DOHH2 (cell line): Measurements from ENCODE around the gene NDUFV2.

Experiments
- CTCF ChIP-seq: fragments of 200-600 bp; sonication (generic); IDR thresholded peaks from one replicate; pipeline ENCODE4 v1.5.1; 2014; ENCODE audit warnings: antibody characterized with exemption, mild to moderate bottlenecking, low read depth, low read length; ENCODE audit not compliant: poor library complexity, severe bottlenecking
- EZH2phosphoT487 ChIP-seq: fragments of 200-600 bp; sonication (generic); IDR thresholded peaks from 2 replicates; pipeline ENCODE4 v1.6.1; 2017; ENCODE audit warnings: borderline replicate concordance, mild to moderate bottlenecking, antibody characterized with exemption, low read length, moderate library complexity, mixed read lengths

- no peak for TF ChIP-seq CTCF
- no peak for TF ChIP-seq EZH2phosphoT487
These were observed 37.0 kb downstream of the NDUFV2 start for GRCh38 chr18:9139400-9140039.
